ENCODE results near the gene ZDBF2. TPM values are rescaled to one million over a fixed set of nuclear protein-coding genes. Genes with fewer than 3 reads are reported as not detected.

ZDBF2 gene
- total and polyA plus RNA-seq, 2 of the 8 experiments (the other 6 are each of a cell fraction or from before 2014, with no cell fraction given), result 1.5 to 17.2 TPM

- H2AK5ac ChIP-seq (ENCODE audit: low read depth, low read length), result no peak overlapping the region
- H3K4ac ChIP-seq (replicated peaks; ENCODE audit: insufficient read length, low read depth, low read length), result no peak overlapping the region
- H4K8ac ChIP-seq (ENCODE audit: extremely low read depth, insufficient read depth, low read length), result no peak overlapping the region
- H3K9me3 ChIP-seq (ENCODE audit: insufficient read depth in 2 of 2, low read depth in 1 of 2, low read length in 1 of 2), result no peaks in the 10 kb centered on the region
- H3K79me2 ChIP-seq (ENCODE audit: control insufficient read depth in 1 of 2, insufficient read depth in 2 of 2, low read length in 2 of 2), result no peaks in the 10 kb centered on the region
- H4K20me1 ChIP-seq (replicated peaks in 1 of 2; ENCODE audit: control insufficient read depth in 1 of 2, insufficient read depth in 2 of 2, low read length in 2 of 2), result no peaks in the 10 kb centered on the region
- no peak overlapping the region for H2BK15ac ChIP-seq (ENCODE audit: low read length)
- no peaks in the 10 kb centered on the region for H3K27me3 ChIP-seq (replicated peaks in 1 of 4; ENCODE audit: control insufficient read depth in 3 of 4, extremely low read depth in 1 of 4, insufficient read depth in 3 of 4, low read length in 3 of 4)
- no peak overlapping the region for H3K4me3 ChIP-seq (ENCODE audit: extremely low read depth in 1 of 4, insufficient read depth in 2 of 4, low read depth in 3 of 4, low read length in 4 of 4)
- H4K5ac ChIP-seq (ENCODE audit: insufficient read length, low read depth, low read length), result no peak overlapping the region
- POLR2A ChIA-PET (ENCODE audit: partially characterized antibody), result no interaction called here
- H3K23ac ChIP-seq (ENCODE audit: insufficient read length), result no peak overlapping the region
- H4K91ac ChIP-seq (replicated peaks; ENCODE audit: insufficient read length, low read length), result no peak overlapping the region
- 83% methylated on average over 6 of the region's 6 CpGs; no CpG with 5 or more reads in 1 of the 2 experiments for WGBS, 2 experiments (ENCODE audit: extremely low coverage in 1 of 2, insufficient coverage in 1 of 2, insufficient read length in 1 of 2, insufficient replicate concordance in 2 of 2, low coverage in 1 of 2, low lambda C conversion rate in 2 of 2, missing lambda C conversion rate in 1 of 2)
- no peak overlapping the region for H2BK5ac ChIP-seq (ENCODE audit: low read depth, low read length)
- H3K56ac ChIP-seq (replicated peaks; ENCODE audit: insufficient read length, low read depth, low read length), result no peak overlapping the region
- no peak overlapping the region for H3K4me2 ChIP-seq (ENCODE audit: insufficient read depth in 1 of 2, low read depth in 2 of 2, low read length in 2 of 2)
- H2AFZ ChIP-seq (ENCODE audit: low read length), result no peak overlapping the region
- H2BK20ac ChIP-seq (ENCODE audit: low read length), result no peak overlapping the region
- no peaks in the 10 kb centered on the region for H3K79me1 ChIP-seq (ENCODE audit: low read depth, low read length)
- H3K14ac ChIP-seq (ENCODE audit: insufficient read length), result no peak overlapping the region
- no peak overlapping the region for H2BK120ac ChIP-seq (replicated peaks; ENCODE audit: low read depth, low read length)
- TF ChIP-seq KDM1A (IDR thresholded peaks at IDR 0.05; ENCODE audit: borderline replicate concordance, low read length), result no peak
- no peak for TF ChIP-seq GTF2F1 (IDR thresholded peaks at IDR 0.05; ENCODE audit: borderline replicate concordance, low read depth, low read length)
- TF ChIP-seq TCF12 (IDR thresholded peaks at IDR 0.05; ENCODE audit: low read depth, low read length), result no peak
- TF ChIP-seq TEAD4 (IDR thresholded peaks at IDR 0.05; ENCODE audit: low read depth, low read length), result no peak
- TF ChIP-seq SP2 (IDR thresholded peaks at IDR 0.05; ENCODE audit: low read length), result no peak
- TF ChIP-seq TBP (IDR thresholded peaks at IDR 0.05; ENCODE audit: low read depth, low read length), result no peak
- no peak for TF ChIP-seq RFX5 (IDR thresholded peaks at IDR 0.05; ENCODE audit: borderline replicate concordance, low read depth, low read length)
- no peak for TF ChIP-seq SIRT6 (IDR thresholded peaks at IDR 0.05; ENCODE audit: low read length)
- no peak for TF ChIP-seq ZNF274 (IDR thresholded peaks at IDR 0.05; ENCODE audit: borderline replicate concordance, extremely low read depth, low read length)
- no peak for TF ChIP-seq FOSL1 (IDR thresholded peaks at IDR 0.05; ENCODE audit: insufficient read depth, low read depth, low read length)
- no peak for TF ChIP-seq EGR1 (IDR thresholded peaks at IDR 0.05; ENCODE audit: borderline replicate concordance, low read depth, low read length)
- no peak for TF ChIP-seq SRF (IDR thresholded peaks at IDR 0.05; ENCODE audit: low read depth, low read length)
- TF ChIP-seq CBX5 (IDR thresholded peaks at IDR 0.05; ENCODE audit: low read depth, low read length), result no peak
- no peak for TF ChIP-seq RXRA (IDR thresholded peaks at IDR 0.05; ENCODE audit: insufficient read depth, low read depth, low read length)
- H3K9ac ChIP-seq (replicated peaks in 1 of 4; ENCODE audit: extremely low read depth in 1 of 4, low read depth in 3 of 4, low read length in 3 of 4), result no peak overlapping the region
- FAIRE-seq (no peak), DNase-seq (ENCODE audit: low read depth in 1 of 2, low spot score in 2 of 2) (no peak)
- no peaks in the 10 kb centered on the region for H3K36me3 ChIP-seq (ENCODE audit: control insufficient read depth in 2 of 4, insufficient read depth in 4 of 4, low read length in 3 of 4)
- H3K27ac ChIP-seq (ENCODE audit: low read depth, low read length), result no peak overlapping the region
- CTCF ChIA-PET (ENCODE audit: partially characterized antibody), result no interaction called here
- H3K23me2 ChIP-seq (ENCODE audit: low read depth, low read length), result 0 out of 2 replicates have a peak, but pooled peaks cover 1% of the 10 kb centered on the region
- H2BK12ac ChIP-seq (ENCODE audit: low read depth, low read length), result no peak overlapping the region
- no peak overlapping the region for H3K18ac ChIP-seq (ENCODE audit: extremely low read depth, low read length)
- peaks cover 0 to 6% (median 4%) of the 10 kb centered on the region in 4 experiments; a peak in 2 of 7 replicates for H3K4me1 ChIP-seq (replicated peaks in 1 of 4; ENCODE audit: control insufficient read depth in 3 of 4, insufficient read depth in 4 of 4, low read length in 3 of 4)
Measured at GRCh38 chr2:206324869-206325268, 50.4 kb downstream of the ZDBF2 start.

Data from H1 (cell line).